HL-60 (cell line): ENCODE data around the gene PTPRQ.

ENCODE experiments used
- DNase-seq, 2 experiments: peaks; one replicate each; pipeline ENCODE4 v3.0.0-alpha.2; 2010 to 2020; ENCODE audit warnings: low read depth in 1 of 2, low spot score in 1 of 2
- H3K27ac ChIP-seq: fragments of 250-450 bp; sonication (Bioruptor Pico); replicated peaks from 2 replicates; pipeline ENCODE4 v1.5.1; 2020; ENCODE audit warnings: mild to moderate bottlenecking, moderate library complexity
- H3K27me3 ChIP-seq: fragments of 250-450 bp; sonication (Bioruptor Pico); 2 replicates; pipeline ENCODE4 v1.5.1; 2021; ENCODE audit warnings: mild to moderate bottlenecking, moderate library complexity; ENCODE audit not compliant: insufficient read depth, poor library complexity, severe bottlenecking
- H3K4me3 ChIP-seq: replicated peaks from 2 replicates; pipeline ENCODE4 v1.5.1; 2011; ENCODE audit warnings: mild to moderate bottlenecking, control low read depth, low read length; ENCODE audit not compliant: insufficient read depth
- CTCF ChIP-seq: IDR thresholded peaks from one replicate; pipeline ENCODE4 v1.5.1; 2011; ENCODE audit warnings: low read length, control low read depth, inconsistent platforms; ENCODE audit not compliant: insufficient read depth
- GABPA ChIP-seq: IDR thresholded peaks from 2 replicates; pipeline ENCODE4 v1.6.1; 2012; ENCODE audit warnings: low read depth
- POLR2AphosphoS5 ChIP-seq: IDR thresholded peaks from 2 replicates; pipeline ENCODE4 v1.6.1; 2012; ENCODE audit warnings: low read depth
- REST ChIP-seq: IDR thresholded peaks from 2 replicates; pipeline ENCODE4 v1.6.1; 2012; ENCODE audit warnings: low read depth; ENCODE audit not compliant: insufficient replicate concordance
- SPI1 ChIP-seq: IDR thresholded peaks from 2 replicates; pipeline ENCODE4 v1.6.1; 2012; ENCODE audit warnings: low read depth, mild to moderate bottlenecking, borderline replicate concordance

The PTPRQ gene

GRCh38 chr12:80676856-80677255 lies 232.8 kb downstream of the PTPRQ start:
- no peak for DNase-seq
- Histone ChIP-seq H3K4me3 (no peak overlapping the region), H3K27ac (no peak overlapping the region), H3K27me3 (no peaks in the 10 kb centered on the region)
- no peak for TF ChIP-seq GABPA

- Histone ChIP-seq H3K4me3 (no peak overlapping the region), H3K27ac (no peak overlapping the region), H3K27me3 (no peaks in the 10 kb centered on the region)
- TF ChIP-seq SPI1 (no peak), CTCF (no peak), GABPA (no peak), POLR2AphosphoS5 (no peak), REST (no peak)
- DNase-seq, result no peak
Observed at GRCh38 chr12:80677994-80678393, 234.0 kb downstream of the PTPRQ start.

- no peak for TF ChIP-seq REST
- TF ChIP-seq CTCF, result no peak
- TF ChIP-seq GABPA, result no peak
- TF ChIP-seq POLR2AphosphoS5, result no peak
- TF ChIP-seq SPI1, result no peak
- H3K4me3 ChIP-seq, result no peak overlapping the region
- no peaks in the 10 kb centered on the region for H3K27me3 ChIP-seq
- no peak overlapping the region for H3K27ac ChIP-seq
- no peak for DNase-seq
Observed at GRCh38 chr12:80679346-80680131, 235.5 kb downstream of the PTPRQ start.

- H3K27me3 ChIP-seq, result no peaks in the 10 kb centered on the region
- no peak overlapping the region for H3K4me3 ChIP-seq
- no peak for TF ChIP-seq REST
- TF ChIP-seq CTCF, result no peak
- no peak for TF ChIP-seq SPI1
- TF ChIP-seq POLR2AphosphoS5, result no peak
- TF ChIP-seq GABPA, result no peak
- no peak overlapping the region for H3K27ac ChIP-seq
- no peak for DNase-seq
Observed at GRCh38 chr12:80681287-80681686, 237.3 kb downstream of the PTPRQ start.
